ENCODE measurements around the gene POLD3.
"Not testable (repeated sequence)": the region's sequence is repeated elsewhere in the genome, so short reads cannot be mapped to it uniquely, and the experiment has no call there.

POLD3 gene

DNA sequence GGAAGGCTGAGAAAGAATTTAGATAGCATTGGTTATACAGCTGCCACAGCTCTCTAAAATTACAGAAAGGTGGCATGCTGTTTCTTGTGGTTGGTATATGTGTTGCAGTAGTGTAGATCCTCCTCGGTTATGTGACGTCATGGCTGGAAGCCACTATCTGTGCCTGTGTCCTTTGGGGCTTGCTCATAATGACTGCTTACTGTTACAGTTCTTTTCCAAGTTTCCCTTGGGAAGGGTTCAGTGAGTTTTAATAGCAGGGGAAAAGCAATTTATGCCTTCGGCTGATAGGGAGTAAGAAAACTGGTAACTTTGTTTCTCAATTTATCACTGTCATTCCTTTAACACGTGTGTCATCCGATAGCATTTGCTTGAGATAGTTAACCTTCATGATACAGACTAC, 47.2 kb downstream of the POLD3 start:
- no peak for DNase-seq

DNA sequence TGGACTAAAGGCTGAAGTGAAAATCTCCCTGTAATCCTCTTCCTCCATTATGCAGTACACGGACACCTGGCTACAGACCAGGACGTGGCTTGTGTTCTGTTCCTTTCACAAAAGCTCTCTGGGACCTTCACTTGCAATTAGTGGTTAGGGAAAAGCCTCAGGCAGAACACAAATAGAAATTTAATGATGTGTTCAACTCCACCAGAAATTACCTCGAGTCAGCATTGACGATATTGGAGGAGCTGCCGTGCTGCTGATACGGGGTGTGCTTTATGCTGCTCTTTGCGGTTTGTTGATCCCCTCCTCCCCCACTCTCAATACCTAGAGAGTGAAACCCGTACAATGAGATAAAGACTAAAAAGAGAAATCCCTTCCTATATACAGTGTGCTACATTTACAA, 48.9 kb downstream of the POLD3 start:
- no peak for DNase-seq

DNA sequence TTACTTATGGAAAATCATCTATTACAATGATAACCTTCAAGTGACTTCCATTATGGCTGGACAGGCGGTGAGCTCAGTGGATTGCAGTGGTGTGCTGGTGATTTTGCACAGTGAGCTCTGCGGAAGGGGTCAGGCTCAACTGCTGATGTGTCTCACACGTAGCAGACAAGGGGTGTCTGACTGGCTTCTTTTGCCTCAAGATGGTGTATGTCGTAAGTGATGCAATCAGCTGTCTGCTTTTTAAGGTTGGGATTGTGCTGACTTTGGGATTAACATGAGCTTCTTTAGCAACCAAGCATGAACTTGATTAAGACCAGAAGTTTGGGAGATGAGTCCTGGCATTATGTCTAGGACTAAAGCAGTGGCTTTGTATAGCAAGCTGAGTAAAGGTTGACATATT, 49.5 kb downstream of the POLD3 start:
- DNase-seq = no peak

DNA sequence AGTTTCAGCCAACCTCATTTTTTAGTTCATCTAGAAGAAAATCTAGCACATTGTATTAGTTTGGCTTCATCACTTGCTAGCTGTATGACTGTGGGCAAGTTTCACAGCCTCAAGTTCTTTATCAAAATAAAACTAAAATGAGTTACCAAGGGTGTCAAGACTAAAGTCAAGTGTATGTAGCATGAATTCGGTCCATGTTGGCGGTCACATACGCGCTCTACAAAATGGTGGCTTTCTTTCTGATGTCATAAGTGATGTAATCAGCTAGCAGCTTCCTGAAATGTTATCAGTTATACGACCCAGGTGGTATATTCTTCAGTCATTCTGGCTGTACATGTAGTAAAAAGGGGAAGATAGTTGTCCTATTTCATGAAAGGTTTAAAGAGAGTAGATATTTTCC, 50.5 kb downstream of the POLD3 start:
- peak; percentile 85 for DNase-seq

DNA sequence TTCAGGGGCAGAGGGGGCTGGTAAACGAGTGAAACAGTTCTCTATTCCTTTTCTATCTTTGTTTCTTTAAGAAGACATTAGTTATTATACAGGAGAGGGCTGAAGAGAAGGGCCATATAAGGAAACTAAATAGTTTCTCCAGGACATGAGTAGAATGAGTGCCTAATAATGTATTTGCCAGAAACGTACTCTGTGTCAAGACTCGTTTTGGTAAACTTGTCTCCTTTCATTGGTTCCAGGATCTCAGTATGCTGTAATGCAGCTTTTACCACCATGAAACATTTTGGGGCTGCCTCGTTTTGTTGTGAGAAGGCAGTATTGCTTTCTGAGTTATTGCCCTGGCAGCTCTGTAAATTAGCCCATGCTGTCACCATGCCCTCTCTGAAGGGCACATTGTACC, 51.7 kb downstream of the POLD3 start:
- no peak for DNase-seq

DNA sequence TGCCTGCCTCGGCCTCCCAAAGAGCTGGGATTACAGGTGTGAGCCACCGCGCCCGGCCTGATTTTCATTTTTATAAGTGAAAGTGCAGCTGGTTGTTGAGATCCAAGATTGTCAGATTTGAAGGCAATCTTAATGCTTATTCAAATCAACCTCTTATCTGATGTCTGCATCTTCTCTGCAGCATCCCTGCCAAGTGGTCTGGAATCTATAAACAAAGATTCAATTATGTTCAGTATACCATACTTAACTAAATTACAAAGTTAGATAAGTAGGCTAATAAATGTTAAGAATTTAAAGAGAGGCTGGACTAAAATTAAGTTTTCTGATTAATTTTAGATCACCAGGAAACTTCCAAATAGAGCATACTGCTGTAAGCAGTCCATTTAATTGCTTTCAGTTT, 53.8 kb downstream of the POLD3 start:
- no peak for DNase-seq

DNA sequence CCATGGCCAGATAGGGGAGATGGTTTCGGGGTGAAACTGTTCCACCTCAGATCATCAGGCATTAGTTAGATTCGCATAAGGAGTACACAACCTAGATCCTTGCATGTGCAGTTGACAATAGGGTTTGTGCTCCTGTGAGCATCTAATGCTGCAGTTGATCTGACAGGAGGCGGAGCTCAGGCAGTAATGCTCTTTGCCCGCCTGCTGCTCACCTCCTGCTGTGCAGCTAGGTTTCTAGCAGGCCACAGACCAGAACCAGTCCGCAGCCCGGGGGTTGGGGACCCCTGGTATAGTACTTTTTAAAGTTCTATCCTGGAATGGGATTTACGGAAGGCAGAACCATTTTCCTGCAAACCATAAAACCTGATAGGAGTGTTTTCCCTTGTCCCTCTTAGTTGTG, 54.6 kb downstream of the POLD3 start:
- DNase-seq = no peak

DNA sequence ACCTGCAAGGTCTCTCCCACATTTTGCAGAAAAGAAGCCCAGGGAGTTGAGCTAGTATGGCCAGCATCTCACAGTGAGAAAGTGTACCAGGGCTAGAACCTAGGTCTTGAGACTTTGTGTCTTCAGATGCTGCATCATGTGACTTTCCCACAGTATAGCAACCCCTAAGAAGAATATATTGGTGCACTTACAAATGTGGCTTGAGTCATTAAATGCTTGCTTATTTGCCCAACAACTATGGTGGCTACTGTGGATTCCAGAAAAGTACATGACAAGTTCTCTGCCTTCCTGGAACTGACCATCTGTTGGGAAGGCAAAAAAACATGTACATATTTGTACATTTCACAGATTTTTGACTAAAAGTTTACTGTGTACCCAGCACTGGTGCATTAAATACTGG, 55.0 kb downstream of the POLD3 start:
- no peak for DNase-seq

DNA sequence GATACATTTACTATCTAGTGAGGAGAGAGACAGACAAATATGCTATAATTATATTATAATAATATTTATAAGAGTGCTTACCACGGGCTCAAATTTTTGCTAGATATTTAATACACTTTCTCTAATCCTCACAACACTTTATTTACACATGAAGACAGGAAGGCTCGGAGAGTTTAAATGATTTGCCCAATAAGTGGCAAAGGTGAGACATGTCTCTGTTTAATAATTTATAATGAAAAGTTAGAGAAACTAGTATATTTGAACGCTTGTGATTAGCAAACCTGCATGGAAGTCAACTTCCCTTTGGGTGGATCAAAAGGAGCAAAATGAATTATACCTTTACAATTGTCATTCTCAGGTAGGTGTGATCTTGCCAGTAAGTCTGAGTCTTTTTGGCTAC, 55.4 kb downstream of the POLD3 start:
- no peak for DNase-seq

DNA sequence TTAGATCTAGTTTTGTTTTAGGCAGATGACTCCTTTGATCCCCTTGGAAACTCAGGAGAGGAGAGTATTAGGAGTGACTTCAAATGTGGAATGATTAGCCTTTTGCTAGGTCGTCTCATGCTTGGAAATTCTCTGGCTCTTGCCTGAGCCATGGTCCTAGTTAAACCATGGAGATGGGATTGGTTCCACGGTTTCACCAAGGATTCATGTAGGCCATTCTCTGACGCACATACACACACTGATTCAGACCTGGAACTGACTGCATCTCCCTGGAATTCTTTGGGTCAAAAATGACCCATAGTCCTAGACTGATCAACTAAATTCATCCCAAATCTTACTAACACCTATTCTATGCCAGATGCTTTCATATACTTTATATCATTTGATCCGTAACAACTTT, 56.5 kb downstream of the POLD3 start:
- DNase-seq = no peak

DNA sequence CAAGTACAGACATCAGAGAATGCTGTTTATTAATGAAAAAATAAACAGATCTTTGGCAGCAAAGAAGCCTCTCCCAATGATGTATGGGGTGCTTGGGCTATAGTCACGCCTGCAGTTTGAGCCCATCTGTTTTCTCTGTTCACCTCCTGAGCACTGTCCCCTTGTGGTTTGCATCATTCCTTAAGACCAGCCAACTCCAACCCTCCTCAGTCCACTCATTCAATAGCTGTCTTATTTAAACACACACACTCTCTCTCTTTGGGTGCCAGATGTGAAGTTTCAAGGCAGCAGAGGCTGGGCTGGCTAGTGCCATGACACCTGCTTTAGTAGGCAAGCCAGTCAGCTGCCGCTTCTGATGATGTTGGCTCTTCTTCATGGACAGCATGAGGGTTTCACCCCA, 58.1 kb downstream of the POLD3 start:
- no peak for DNase-seq

DNA sequence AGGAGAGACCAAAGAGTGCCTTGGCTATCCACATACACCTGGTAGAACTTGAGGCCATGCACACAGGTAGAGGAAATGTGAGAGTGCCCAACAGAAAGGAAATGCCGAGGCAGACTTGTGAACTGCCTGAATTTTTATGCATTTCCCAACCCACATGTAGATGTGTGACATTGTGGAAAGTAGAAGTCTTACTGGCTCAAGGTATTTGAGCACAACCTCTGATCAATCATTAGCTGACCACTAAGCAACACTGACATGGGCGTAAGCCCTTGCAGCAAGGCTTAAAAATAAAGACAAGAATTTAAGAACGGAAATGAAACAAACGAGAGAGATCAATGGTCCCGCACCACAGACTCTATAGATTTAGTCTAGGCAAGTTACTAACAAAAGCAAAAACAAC, 62.6 kb downstream of the POLD3 start:
- no peak for DNase-seq

DNA sequence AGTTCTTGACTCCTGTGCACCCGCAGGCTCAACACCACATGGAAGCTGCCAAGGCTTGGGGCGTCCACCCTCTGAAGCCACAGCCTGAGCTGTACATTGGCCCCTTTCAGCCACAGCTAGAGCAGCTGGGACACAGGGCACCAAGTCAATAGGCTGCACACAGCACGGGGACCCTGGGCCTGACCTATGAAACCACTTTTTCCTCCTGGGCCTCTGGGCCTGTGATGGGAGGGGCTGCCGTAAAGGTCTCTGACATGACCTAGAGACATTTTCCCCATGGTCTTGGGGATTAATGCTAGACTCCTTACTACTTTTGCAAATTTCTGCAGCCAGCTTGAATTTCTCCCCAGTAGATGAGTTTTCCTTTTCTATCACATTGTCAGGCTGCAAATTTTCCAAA, 66.7 kb downstream of the POLD3 start:
- DNase-seq = not testable (repeated sequence)

DNA sequence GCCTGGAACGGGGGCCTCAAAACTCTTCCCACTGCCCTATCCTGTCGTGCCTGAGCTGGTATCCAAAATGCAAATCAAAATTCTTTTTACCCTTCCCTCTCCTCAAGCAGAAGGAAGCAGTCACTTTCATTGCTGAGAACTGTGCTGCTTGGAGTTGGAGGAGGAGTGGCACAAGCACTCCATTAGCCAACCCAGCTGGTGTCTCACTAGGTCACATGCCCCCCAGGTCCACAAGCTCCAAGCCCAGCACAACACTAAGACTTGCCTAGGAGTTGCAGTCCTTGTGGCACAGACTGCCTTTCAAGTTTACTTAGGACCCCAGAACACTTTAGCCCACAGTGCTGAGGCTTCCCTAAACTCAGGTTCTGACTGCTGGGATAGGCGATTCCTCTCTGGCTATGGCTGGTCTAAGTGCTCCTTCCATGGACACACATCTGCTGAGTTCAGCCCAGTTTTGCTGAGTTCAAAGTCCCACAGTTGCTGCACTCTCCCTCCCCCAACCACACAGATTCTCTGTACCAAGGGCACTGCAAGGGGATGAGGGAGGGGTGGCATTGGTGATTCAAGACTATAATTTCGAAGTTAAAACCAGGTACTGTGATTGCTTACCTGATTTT, 70.2 kb downstream of the POLD3 start:
- DNase-seq = no peak

DNA sequence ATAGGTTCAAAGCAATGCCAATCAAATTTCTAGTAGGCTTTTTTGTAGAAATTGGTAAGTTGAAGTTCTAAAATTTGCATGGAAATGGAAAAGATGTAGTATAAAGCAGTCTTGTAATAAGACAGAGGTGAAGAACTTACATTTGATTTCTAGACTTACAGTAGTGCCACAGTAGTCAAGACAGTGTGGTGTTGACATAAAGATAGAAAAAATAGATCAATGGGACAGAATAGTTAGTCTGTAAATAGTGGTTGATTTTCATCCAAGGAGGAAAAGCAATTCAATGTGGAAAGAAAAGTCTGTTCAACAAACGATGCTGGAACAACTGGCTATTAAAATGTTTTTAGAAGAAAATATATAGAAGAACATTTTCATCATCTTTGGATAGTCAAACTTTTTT, 70.9 kb downstream of the POLD3 start:
- no peak for DNase-seq

DNA sequence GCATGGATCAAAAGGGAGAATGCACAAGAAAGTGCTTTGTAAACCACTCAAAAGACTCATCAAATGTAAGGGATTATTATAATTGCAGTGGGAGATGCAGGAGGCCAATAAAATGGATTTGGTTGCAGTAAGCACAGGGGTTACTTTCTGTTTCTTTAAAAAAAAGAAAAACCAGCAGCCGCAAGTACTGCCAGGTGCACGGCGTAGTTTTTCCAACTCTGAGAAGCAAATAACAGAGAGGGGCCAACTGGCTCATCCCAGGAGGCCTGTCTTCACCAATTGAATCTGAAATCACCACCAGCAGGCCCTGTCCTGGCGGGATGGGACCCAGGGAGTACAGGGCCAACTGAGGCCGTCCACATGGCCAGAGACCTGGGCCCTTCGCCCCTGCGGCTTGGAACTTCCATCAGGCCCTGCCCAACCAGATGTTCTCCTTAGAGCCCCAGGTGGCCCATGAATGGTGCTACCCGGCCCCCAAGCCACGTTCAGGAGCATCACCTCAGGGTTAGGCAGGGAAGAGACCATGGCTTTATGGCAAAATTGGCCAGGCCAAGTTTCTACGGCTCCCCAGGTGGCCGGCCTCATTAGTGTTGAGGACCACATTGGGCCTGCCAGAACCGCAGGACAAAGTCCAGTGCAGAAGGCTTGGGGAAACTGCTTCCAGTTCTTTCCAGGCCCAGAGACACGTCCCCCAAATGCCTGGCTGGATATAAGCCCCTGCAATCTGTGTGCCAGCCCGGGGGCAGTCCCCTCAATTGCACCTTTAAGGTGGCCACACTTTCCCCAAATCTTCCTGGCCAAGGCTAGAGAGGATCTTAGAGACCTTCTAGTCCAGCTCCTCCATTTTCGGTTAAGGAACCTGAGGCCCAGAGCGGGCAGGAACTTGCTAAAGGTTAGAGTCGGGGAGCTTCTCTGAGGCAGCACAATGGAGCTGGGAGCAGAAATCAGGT, 77.1 kb downstream of the POLD3 start:
- DNase-seq = no peak

DNA sequence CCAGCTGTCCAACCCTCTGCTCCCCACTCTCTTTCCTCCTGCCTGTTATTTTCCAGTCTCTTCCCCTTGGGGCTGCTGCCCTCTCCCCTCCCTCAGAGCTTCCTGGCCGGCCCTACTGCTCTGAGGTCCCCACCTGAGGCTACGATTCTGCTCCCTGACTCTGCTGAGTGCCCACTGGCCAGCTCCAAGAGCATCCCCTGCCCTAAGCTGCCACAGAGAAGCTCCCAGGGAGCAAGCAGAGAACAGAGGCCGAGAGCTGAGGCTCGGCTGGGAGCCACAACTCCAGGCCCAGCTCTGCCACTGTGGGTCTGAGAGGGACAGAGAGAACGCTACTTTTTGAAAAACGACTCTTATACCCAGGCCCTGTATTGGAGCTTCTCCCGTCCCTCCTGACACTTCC, 77.8 kb downstream of the POLD3 start:
- DNase-seq = no peak

DNA sequence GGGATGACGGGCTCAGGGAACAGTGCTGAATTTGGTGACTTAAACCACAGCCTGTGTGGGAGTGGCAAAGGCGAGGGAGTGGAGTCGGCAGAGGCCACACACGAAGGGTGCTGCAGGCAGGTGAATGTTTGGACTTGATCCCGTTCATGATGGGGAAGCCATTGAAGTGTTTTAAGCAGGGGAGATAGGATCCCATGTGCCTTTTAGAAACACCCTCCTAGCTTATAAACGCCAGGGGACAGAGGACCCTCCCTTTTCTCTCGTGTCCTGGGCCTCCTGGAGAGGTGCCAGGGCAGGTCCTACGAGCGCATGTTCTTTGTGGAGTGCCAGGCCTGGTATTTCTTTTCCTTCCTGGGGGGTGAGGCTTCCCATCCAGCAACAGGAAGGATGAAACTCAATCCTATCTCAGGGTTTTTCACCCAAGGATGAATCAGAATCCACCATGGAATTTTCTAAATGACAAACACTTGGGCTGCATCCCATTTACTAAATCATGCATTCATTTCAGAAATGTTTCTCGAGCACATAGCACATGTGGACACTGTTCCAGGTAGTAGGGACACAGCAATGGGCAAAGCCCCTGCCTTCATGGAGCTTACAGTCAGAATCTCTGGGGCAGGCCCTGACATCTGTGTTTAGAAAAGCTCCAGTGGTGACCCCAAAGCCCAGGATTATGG, 79.3 kb downstream of the POLD3 start:
- no peak for DNase-seq

DNA sequence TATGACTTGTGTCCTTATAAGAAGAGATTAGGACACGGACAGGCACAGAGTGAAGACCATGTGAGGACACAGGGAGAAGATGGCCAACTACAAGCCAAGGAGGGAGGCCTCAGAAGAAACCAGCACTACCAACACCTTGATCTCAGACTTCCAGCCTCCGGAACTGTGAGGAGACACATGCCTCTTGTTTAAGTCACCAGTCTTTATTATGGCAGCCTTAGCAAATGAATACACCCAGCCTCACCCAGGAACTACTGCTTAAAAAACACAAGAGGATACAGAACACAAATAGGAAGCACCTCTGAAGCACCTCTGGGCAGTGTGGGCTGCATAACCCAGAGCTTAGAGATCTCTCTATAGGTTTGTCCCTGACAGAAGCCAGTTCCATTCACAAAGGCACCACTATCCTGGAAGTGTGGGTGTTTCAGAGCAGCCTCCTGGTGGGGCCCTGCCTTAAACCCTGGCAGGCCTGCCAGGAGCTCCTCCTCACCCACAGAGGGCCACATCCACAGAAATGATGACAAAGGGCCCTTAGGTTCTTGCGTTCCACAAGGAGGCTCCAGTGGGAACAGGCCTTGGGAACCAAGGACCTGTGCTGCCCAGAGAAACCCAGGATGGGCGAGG, 80.1 kb downstream of the POLD3 start:
- no peak for DNase-seq

DNA sequence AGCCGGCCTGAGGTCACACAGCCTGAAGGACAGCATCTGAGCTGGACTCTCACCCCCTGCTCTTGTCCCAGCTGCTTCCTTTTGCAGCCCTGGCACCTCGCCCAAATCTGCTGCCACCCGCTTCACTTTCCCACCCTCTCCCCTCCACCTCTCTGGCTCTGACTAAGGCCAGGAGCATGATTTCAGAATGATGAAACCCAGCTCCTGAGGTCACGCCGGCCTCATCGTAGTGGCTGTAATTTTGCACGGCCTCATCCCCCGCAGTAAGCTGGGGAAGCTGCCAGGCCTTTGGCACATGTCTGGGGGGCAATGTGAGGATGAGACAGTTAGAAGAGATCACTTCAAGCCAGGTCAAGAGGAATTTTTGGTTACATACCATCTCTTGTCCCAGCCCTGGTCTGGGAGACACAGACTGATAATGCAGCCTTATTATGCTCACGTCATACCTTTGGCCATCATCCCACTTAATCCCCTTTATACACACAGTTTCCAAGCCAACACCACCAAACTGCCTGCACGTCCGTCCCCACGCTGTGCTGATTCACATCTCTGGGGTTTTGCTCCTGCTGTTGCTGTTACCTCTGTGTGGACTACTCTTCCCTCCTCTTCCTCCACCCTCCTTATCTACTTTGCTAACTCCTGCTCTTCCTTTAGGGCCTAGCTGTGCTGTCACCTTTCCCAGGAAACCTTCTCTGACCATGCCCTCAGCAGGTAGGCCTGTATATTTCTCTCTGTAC, 80.7 kb downstream of the POLD3 start:
- peak; percentile 60 for DNase-seq

DNA sequence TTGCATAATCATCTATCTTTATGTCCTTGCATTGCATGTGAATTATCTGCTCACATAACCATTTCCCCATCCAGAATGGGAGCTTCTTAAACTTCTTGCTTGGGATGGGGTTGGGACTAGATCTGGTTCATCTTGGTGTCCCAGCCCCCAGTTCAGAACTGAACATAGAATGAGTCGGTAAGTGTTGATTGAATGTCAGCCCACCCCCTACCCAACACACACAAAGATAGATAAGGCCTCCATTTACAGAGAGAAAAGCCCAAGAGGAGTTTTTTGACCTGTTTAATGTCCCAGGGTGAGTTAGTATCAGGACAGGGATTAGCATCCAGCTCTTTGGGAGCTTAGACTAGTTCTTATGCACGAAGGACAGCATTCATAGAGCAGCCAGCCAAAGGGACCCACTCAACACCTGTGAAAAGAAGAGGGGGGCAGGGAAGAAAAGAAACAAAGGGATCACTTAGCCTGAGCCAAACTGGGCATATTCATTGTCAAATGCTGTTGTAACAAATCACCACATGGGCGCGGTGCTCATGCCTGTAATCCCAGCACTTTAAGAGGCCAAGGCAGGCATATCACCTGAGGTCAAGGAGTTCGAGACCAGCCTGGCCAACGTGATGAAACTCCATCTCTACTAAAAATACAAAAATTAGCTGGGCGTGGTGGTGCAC, 81.4 kb downstream of the POLD3 start:
- DNase-seq = no peak

DNA sequence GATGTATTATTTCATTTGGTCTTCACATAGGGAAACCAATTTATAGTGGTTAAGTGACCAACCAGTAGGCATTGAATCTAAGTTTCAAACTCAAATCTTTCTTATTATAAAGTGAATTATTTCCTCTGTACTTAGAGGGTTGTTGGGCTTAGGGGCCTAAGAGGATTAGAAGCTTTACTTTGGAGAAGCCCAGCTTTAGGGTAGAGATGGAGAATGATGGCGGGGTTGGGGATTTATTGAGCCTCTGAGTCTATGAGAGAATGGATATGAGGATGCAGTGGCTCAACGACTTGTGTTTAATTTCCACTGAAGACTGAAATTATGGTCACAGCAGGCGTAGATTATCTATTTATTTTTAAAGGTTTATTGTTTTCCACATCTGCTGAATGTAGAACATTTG, 83.4 kb downstream of the POLD3 start:
- DNase-seq = no peak
